A549 (cell line): ENCODE data around the gene ADAM10. TPM values are rescaled to one million over a fixed set of nuclear protein-coding genes. Genes with fewer than 3 reads are reported as not detected.

Experiments used
- ATAC-seq, 2 experiments: fragments of 200-7000 bp in 1 of 2; fragments of >200 bp in 1 of 2; cut with Nextera tagmentation in 1 of 2; cut with Tn5 transposase in 1 of 2; 3 replicates each; pipeline versions ENCODE4 v1.8.0 to v1.9.1; 2018 to 2020; ENCODE audit warnings: mild to moderate bottlenecking in 1 of 2, moderate library complexity in 1 of 2
- CTCF ChIA-PET: fragments of 300-600 bp; sonication (Branson Sonifier 250); formaldehyde crosslinking; extraction: SDS; loops from one replicate; lab custom pipeline; 2021; ENCODE audit warnings: antibody characterized with exemption, inconsistent platforms; lab: Yijun Ruan, JAX
- POLR2A ChIA-PET: fragments of 350-600 bp; formaldehyde crosslinking; extraction: SDS; loops from one replicate; lab custom pipeline; 2021; ENCODE audit warnings: antibody characterized with exemption, inconsistent platforms; lab: Yijun Ruan, JAX
- DNase-seq, 2 experiments: peaks; one replicate each; pipeline versions ENCODE4 v3.0.0 to v3.0.0-alpha.2; 2011 to 2016; ENCODE audit warnings: low read depth in 1 of 2, low spot score in 1 of 2
- FAIRE-seq: peaks from 2 replicates; lab custom pipeline; 2011; peaks lifted over from hg19 to GRCh38; lab: Jason Lieb, UNC
- H3K27ac ChIP-seq, 2 experiments: fragments of >200 bp; sonication (Bioruptor Twin); formaldehyde crosslinking; 3 replicates each; pipeline ENCODE4 v1.5.1; 2016 to 2017
- H3K4me1 ChIP-seq: fragments of >200 bp; sonication (Bioruptor Twin); formaldehyde crosslinking; 3 replicates; pipeline ENCODE4 v1.6.1; 2016
- H3K4me2 ChIP-seq: fragments of >200 bp; sonication (Bioruptor Twin); formaldehyde crosslinking; 3 replicates; pipeline ENCODE4 v1.6.1; 2016
- H3K4me3 ChIP-seq: fragments of >200 bp; sonication (Bioruptor Twin); formaldehyde crosslinking; 3 replicates; pipeline ENCODE4 v1.5.1; 2016
- H3K9me3 ChIP-seq: fragments of >200 bp; sonication (Bioruptor Twin); formaldehyde crosslinking; 3 replicates; pipeline ENCODE4 v1.6.1; 2016
- CEBPB ChIP-seq, 2 experiments: fragments of >200 bp in 1 of 2; sonication (Bioruptor Twin) in 1 of 2; formaldehyde crosslinking in 1 of 2; IDR thresholded peaks; 2 replicates each; pipeline ENCODE4 v1.6.1; 2012 to 2016
- CHD2 ChIP-seq: fragments of 150-350 bp; IDR thresholded peaks from 2 replicates; pipeline ENCODE4 v1.6.1; 2014; ENCODE audit warnings: low read length; ENCODE audit not compliant: partially characterized antibody
- EHF ChIP-seq: fragments of 250-450 bp; sonication (Bioruptor Pico); IDR thresholded peaks from 2 replicates; pipeline ENCODE4 v1.5.0; 2020; ENCODE audit warnings: mild to moderate bottlenecking
- FOSL2 ChIP-seq, 2 experiments: fragments of 450-650 bp in 1 of 2; fragments of >200 bp in 1 of 2; sonication (Bioruptor Twin) in 1 of 2; formaldehyde crosslinking; IDR thresholded peaks; 2 replicates each; pipeline versions ENCODE4 v1.5.0 to v1.6.1; 2016 to 2020; ENCODE audit warnings: mild to moderate bottlenecking in 1 of 2, moderate library complexity in 1 of 2
- HEYL ChIP-seq: fragments of 250-450 bp; sonication (Bioruptor Pico); IDR thresholded peaks from 2 replicates; pipeline ENCODE4 v1.8.0; 2021; ENCODE audit warnings: mild to moderate bottlenecking, moderate library complexity
- HOXB5 ChIP-seq: fragments of 250-450 bp; sonication (Bioruptor Pico); IDR thresholded peaks from 2 replicates; pipeline ENCODE4 v1.5.0; 2020; ENCODE audit warnings: mild to moderate bottlenecking, moderate library complexity
- JUN ChIP-seq, 2 experiments: fragments of >200 bp; sonication (Bioruptor Twin); formaldehyde crosslinking; IDR thresholded peaks; 2 replicates in 1 of 2; 3 replicates in 1 of 2; pipeline ENCODE4 v1.6.1; 2016 to 2017
- MAFK ChIP-seq: fragments of 450-650 bp; IDR thresholded peaks from 2 replicates; pipeline ENCODE4 v1.6.1; 2014; ENCODE audit not compliant: partially characterized antibody
- MAZ ChIP-seq: fragments of 150-350 bp; IDR thresholded peaks from 2 replicates; pipeline ENCODE4 v1.6.1; 2014; ENCODE audit warnings: antibody characterized with exemption, low read depth, low read length, borderline replicate concordance
- NFE2L2 ChIP-seq: fragments of 150-350 bp; conservative IDR thresholded peaks from 2 replicates; pipeline ENCODE4 v1.6.1; 2014; ENCODE audit warnings: low read length
- PHF8 ChIP-seq: fragments of 200-600 bp; sonication (generic); IDR thresholded peaks from 2 replicates; pipeline ENCODE4 v1.6.1; 2016; ENCODE audit warnings: low read depth, mild to moderate bottlenecking, antibody characterized with exemption, moderate library complexity, borderline replicate concordance
- POLR2A ChIP-seq: IDR thresholded peaks from 2 replicates; pipeline ENCODE4 v1.6.1; 2012; ENCODE audit warnings: mild to moderate bottlenecking, low read length
- RAD21 ChIP-seq, 2 experiments: fragments of >200 bp in 1 of 2; sonication (Bioruptor Twin) in 1 of 2; formaldehyde crosslinking in 1 of 2; IDR thresholded peaks in 1 of 2; conservative IDR thresholded peaks in 1 of 2; 2 replicates in 1 of 2; 3 replicates in 1 of 2; pipeline ENCODE4 v1.6.1; 2012 to 2018; ENCODE audit warnings: inconsistent platforms in 1 of 2
- RCOR1 ChIP-seq: fragments of 150-350 bp; IDR thresholded peaks from 2 replicates; pipeline ENCODE4 v1.6.1; 2014; ENCODE audit warnings: antibody characterized with exemption, low read length, low read depth
- RFX5 ChIP-seq: fragments of 450-650 bp; IDR thresholded peaks from 2 replicates; pipeline ENCODE4 v1.7.1; 2014; ENCODE audit warnings: antibody characterized with exemption, mild to moderate bottlenecking, moderate library complexity
- SREBF2 ChIP-seq: fragments of 450-650 bp; IDR thresholded peaks from 2 replicates; pipeline ENCODE4 v1.6.1; 2014; ENCODE audit warnings: mild to moderate bottlenecking, moderate library complexity
- TP53 ChIP-seq: fragments of 250-450 bp; sonication (Bioruptor Pico); IDR thresholded peaks from 2 replicates; pipeline ENCODE4 v1.5.0; 2021; ENCODE audit warnings: mild to moderate bottlenecking, moderate library complexity
- ZSCAN20 ChIP-seq: fragments of 250-450 bp; sonication (Bioruptor Pico); IDR thresholded peaks from 2 replicates; pipeline ENCODE4 v1.8.0; 2022; ENCODE audit warnings: mild to moderate bottlenecking, moderate library complexity
- WGBS: methylation state at CpG from one replicate; pipeline ENCODE4 v1.1.6; 2017; ENCODE audit errors: missing lambda C conversion rate; 5-methylcytosine and 5-hydroxymethylcytosine counted together
- polyA plus RNA-seq, 4 experiments: library from polyadenylated mRNA; depleted of rRNA in 3 of 4; stranded (reverse); fragments of >200 nt; fragmentation: RNase III in 1 of 4; extraction: RNeasy Plus Mini Kit Qiagen cat#74134 plus additional on column Dnase treatment in 1 of 4; gene quantifications; 2 replicates in 3 of 4; 3 replicates in 1 of 4; pipeline ENCODE4 v1.2.3, GENCODE V29; 2011 to 2017
- TF ChIP-seq, protein P1 (sequence below): fragments of >200 bp; sonication (Bioruptor Twin); formaldehyde crosslinking; IDR thresholded peaks from 3 replicates; pipeline ENCODE4 v1.6.1; 2016
- TF ChIP-seq, protein P2 (sequence below): IDR thresholded peaks from 2 replicates; pipeline ENCODE4 v1.6.1; 2012

The ADAM10 gene
- polyA plus RNA-seq, 2 of the 4 experiments (the other 2 are of a cell fraction) = 200 to 210 TPM

DNA sequence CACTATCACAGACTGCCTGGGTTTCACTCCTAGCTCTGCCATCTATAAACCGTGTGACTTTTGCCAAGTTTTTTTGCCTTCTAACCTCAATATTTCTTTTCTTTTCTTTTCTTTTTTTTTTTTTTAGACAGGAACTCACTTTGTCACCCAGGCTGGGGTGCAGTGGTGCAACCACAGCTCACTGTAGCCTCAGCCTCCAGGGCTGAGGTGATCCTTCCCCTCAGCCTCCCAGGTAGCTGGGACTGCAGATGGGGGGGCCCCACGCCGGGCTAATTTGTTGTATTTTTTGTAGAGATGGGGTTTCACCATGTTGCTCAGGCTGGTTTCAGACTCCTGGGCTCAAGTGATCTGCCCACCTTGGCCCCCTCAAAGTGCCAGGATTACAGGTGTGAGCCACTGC lies 3.2 kb upstream of the ADAM10 start:
- Histone ChIP-seq H3K4me1 (peaks cover 9% of the 10 kb centered on the region), H3K27ac (no peak overlapping the region), H3K4me2 (no peak overlapping the region), H3K9me3 (no peaks in the 10 kb centered on the region), H3K4me3 (no peak overlapping the region)
- ATAC-seq = no peak
- no peak for TF ChIP-seq RAD21 (conservative IDR thresholded peaks at IDR 0.05 in 1 of 2, IDR thresholded peaks at IDR 0.05 in 1 of 2)
- no peak for TF ChIP-seq NFE2L2
- no peak for TF ChIP-seq HOXB5 (CRISPR knock-in tag)
- TF ChIP-seq FOSL2 (IDR thresholded peaks at IDR 0.05) = no peak
- TF ChIP-seq FOSL2 (CRISPR knock-in tag; IDR thresholded peaks at IDR 0.05) = no peak
- no peak for TF ChIP-seq POLR2A
- TF ChIP-seq EHF (CRISPR knock-in tag) = no peak
- TF ChIP-seq, protein P1, sequence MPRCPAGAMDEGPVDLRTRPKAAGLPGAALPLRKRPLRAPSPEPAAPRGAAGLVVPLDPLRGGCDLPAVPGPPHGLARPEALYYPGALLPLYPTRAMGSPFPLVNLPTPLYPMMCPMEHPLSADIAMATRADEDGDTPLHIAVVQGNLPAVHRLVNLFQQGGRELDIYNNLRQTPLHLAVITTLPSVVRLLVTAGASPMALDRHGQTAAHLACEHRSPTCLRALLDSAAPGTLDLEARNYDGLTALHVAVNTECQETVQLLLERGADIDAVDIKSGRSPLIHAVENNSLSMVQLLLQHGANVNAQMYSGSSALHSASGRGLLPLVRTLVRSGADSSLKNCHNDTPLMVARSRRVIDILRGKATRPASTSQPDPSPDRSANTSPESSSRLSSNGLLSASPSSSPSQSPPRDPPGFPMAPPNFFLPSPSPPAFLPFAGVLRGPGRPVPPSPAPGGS = no peak
- no peak for TF ChIP-seq RCOR1
- TF ChIP-seq PHF8 = no peak
- TF ChIP-seq, protein P2, sequence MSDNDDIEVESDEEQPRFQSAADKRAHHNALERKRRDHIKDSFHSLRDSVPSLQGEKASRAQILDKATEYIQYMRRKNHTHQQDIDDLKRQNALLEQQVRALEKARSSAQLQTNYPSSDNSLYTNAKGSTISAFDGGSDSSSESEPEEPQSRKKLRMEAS = no peak
- no peak for TF ChIP-seq MAFK
- TF ChIP-seq HEYL = no peak
- TF ChIP-seq CHD2 = no peak
- TF ChIP-seq SREBF2 = no peak
- no peak for TF ChIP-seq ZSCAN20 (CRISPR knock-in tag)
- no peak for TF ChIP-seq CEBPB (IDR thresholded peaks at IDR 0.05)
- CTCF ChIA-PET = interaction anchor here (0.9 to 1.0 kb wide), 3 partner anchors 18 to 483 kb away, joined by 3 to 5 read pairs (median 3); partner anchors contain the start of gene MINDY2
- POLR2A ChIA-PET = no interaction called here
- WGBS = 81% methylated on average over 3 of the region's 3 CpGs
- no peak for FAIRE-seq
- DNase-seq = no peak

GRCh38 chr15:58748852-58749531 lies 515 bp downstream of the ADAM10 start:
- WGBS = 2% methylated on average over 50 of the region's 81 CpGs
- TF ChIP-seq TP53 (CRISPR knock-in tag) (no peak), JUN (IDR thresholded peaks at IDR 0.05) (peak in 1 of 2 experiments; percentile 26; a peak in 2 of 5 replicates), FOSL2 (IDR thresholded peaks at IDR 0.05) (no peak), FOSL2 (CRISPR knock-in tag; IDR thresholded peaks at IDR 0.05) (0 out of 2 replicates have a peak, but pooled peaks have one; percentile 20), CHD2 (no peak), MAZ (no peak), RFX5 (peak; percentile 20; the same call in 1 of the 2 replicates)
- TF ChIP-seq, protein P1 = no peak
- TF ChIP-seq, protein P2 = 0 out of 2 replicates have a peak, but pooled peaks have one; percentile 6
- ATAC-seq = peak; percentile 54 to 69
- ChIA-PET CTCF (interaction anchor here (1.1 to 2.6 kb wide), 4 partner anchors 11 to 521 kb away, joined by 6 to 21 read pairs (median 8); partner anchors contain the start of gene MINDY2), POLR2A (interaction anchor here (0.6 to 2.6 kb wide), 14 partner anchors 10 to 519 kb away, joined by 3 to 98 read pairs (median 6); partner anchors contain the start of gene MINDY2)
- peak overlapping the region; percentile 79 for H3K4me2 ChIP-seq
- peak overlapping the region; percentile 93 to 97 for H3K27ac ChIP-seq
- H3K9me3 ChIP-seq = no peaks in the 10 kb centered on the region
- H3K4me3 ChIP-seq = peak overlapping the region; percentile 91
- no peak for FAIRE-seq
- DNase-seq = peak; percentile 33 to 52
- peaks cover 26% of the 10 kb centered on the region for H3K4me1 ChIP-seq
